HL-60/S4 (cell line): ENCODE measurements around the gene PRR20G.

Source experiments
- in situ Hi-C: fragments of 300-500 bp; cut with MboI; formaldehyde crosslinking; loops from 2 replicates; pipeline ENCODE4 v1.14.3; 2022; ENCODE audit warnings: low sequenced_read_pairs

PRR20G gene

GRCh38 chr3:127237835-127238234, 50.0 kb downstream of the PRR20G start:
- in situ Hi-C loops: no loop called here

GRCh38 chr3:127235706-127236105, 52.1 kb downstream of the PRR20G start:
- in situ Hi-C loops: no loop called here

- in situ Hi-C loops: no loop called here
Observed at GRCh38 chr3:127234778-127235177, 53.1 kb downstream of the PRR20G start.
